Measurements from ENCODE around the gene HSPA1L.
"Not testable (repeated sequence)": the region's sequence is repeated elsewhere in the genome, so short reads cannot be mapped to it uniquely, and the experiment has no call there.

Gene HSPA1L

DNA sequence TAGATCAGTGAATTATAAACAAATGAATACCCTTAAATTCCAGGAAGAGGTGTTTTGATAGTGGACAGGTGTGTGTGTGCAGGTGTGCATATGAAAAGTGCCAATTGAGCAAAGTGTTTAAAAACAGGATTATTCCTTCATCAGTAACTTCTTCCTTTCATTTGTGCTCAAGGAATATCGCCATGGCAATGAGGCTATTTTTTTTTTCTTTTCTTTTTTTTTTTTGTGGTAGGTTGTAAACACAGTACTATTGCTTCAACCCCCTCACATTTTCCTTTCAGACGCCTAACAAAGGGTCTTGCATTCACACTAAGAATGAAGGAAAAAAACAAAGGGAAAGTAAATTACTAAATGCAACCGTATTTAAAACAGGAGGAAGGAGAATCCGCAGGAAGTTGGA is 10.5 kb upstream of the HSPA1L start:
- peak overlapping the region; percentile 96 for H3K27ac ChIP-seq
- TF ChIP-seq ZFX (IDR thresholded peaks at IDR 0.05): no peak
- TF ChIP-seq CTCF (conservative IDR thresholded peaks at IDR 0.05): no peak

DNA sequence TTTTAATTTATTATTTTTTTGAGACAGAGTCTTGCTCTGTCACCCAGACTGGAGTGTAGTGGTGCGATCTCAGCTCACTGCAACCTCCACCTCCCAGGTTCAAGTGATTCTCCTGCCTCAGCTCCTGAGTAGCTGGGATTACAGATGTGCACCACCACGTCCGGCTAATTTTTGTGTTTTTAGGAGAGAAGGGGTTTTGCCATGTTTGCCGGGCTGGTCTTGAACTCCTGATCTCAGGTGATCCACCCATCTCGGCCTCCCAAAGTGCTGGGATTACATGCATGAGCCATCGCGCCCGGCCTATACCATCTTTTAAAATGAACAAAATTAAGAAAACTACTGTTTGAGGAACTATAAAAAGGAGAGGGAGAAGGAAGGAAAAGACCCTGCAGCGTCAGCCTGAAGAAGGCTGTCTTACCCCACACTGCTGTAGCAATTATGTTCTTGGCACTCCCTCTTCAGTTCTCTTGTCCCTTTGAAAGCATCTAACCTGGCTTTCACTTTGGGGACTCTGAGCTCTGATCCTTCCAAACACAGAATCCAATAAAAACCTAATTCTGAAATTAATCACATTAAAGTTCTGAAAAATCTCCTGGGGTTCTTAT is 8.6 kb upstream of the HSPA1L start:
- peak overlapping the region; percentile 91 for H3K27ac ChIP-seq

DNA sequence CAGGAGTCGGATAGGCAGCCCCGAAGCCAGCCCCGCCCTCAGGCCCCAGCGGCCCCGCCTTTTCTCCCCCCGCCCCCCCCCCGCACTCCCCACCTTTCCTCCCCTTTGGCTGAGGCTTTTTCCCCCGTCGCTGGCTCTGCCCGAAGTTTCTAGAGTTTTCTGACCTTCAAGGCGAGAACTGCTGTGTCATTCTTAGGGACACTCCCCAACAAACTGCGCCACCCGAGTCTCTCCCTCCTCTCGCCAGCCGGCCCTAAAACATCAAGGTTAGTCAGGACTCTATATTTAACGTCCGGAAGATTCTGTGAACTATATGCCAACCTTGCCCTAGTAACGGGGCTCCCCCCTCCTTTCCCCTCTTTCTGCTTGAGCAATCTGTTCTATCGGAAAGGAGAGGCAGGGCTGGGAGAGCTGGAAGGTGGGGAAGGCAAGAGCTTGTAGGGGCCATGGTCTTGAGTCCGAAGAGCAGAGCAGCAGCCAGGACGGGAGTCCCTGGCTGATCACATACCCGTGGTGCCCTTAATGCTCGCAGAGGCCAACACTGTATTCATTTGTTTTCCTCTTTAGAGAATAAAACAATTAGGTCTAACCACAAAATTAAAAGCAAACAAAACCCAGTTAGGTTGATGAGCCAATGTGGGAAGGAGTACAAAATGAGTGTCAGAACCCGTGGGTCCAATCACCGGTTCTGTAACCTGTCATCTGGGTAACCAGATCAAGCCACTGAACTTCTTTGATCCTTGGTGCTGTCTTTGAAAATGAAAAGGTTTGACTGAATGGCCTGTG is 7.1 kb upstream of the HSPA1L start:
- TF ChIP-seq ZFX (IDR thresholded peaks at IDR 0.05): no peak
- TF ChIP-seq CTCF (conservative IDR thresholded peaks at IDR 0.05): no peak
- peak overlapping the region; percentile 92 for H3K27ac ChIP-seq

GRCh38 chr6:31821301-31822035 is 6.4 kb upstream of the HSPA1L start:
- TF ChIP-seq CTCF (conservative IDR thresholded peaks at IDR 0.05): no peak
- no peak for TF ChIP-seq ZFX (IDR thresholded peaks at IDR 0.05)
- H3K27ac ChIP-seq: peak overlapping the region; percentile 92

- not testable (repeated sequence) for H3K27ac ChIP-seq
These were observed 5.3 kb upstream of the HSPA1L start for GRCh38 chr6:31820399-31820798.

GRCh38 chr6:31819871-31820299 is 4.8 kb upstream of the HSPA1L start:
- H3K27ac ChIP-seq: no peak overlapping the region

DNA sequence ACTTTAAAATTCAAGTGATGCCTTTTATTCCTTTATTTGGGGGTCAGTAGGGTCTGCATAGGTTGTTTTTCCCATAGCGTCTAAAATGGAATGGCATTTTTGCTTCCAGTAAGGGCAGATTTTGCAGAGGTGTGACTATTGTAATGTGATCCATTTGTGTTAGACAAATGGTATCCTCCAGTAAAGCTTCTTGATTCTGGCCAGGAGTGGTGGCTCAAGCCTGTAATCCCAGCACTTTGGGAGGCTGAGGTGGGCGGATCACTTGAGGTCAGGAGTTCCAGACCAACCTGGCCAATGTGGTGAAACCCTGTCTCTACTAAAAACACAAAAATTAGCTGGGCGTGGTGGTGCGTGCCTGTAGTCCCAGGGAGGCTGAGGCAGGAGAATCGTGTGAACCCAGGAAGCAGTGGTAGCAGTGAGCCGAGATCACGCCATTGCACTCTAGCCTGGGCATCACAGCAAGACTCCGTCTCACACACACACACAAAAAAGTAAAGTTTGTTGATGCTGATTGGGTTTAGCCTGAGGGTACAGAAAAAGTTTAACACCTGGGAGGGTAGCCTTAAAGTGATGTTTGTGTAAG is 2.9 kb upstream of the HSPA1L start:
- H3K27ac ChIP-seq: not testable (repeated sequence)

More at GRCh38 chr6:31819871-31820299, 4.8 kb upstream of the HSPA1L start:
- TF ChIP-seq ZFX (IDR thresholded peaks at IDR 0.05) (no peak), CTCF (conservative IDR thresholded peaks at IDR 0.05) (no peak)

DNA sequence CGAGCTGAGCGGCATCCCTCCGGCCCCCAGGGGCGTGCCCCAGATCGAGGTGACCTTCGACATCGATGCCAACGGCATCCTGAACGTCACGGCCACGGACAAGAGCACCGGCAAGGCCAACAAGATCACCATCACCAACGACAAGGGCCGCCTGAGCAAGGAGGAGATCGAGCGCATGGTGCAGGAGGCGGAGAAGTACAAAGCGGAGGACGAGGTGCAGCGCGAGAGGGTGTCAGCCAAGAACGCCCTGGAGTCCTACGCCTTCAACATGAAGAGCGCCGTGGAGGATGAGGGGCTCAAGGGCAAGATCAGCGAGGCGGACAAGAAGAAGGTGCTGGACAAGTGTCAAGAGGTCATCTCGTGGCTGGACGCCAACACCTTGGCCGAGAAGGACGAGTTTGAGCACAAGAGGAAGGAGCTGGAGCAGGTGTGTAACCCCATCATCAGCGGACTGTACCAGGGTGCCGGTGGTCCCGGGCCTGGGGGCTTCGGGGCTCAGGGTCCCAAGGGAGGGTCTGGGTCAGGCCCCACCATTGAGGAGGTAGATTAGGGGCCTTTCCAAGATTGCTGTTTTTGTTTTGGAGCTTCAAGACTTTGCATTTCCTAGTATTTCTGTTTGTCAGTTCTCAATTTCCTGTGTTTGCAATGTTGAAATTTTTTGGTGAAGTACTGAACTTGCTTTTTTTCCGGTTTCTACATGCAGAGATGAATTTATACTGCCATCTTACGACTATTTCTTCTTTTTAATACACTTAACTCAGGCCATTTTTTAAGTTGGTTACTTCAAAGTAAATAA is 2.2 kb upstream of the HSPA1L start:
- not testable (repeated sequence) for H3K27ac ChIP-seq

DNA sequence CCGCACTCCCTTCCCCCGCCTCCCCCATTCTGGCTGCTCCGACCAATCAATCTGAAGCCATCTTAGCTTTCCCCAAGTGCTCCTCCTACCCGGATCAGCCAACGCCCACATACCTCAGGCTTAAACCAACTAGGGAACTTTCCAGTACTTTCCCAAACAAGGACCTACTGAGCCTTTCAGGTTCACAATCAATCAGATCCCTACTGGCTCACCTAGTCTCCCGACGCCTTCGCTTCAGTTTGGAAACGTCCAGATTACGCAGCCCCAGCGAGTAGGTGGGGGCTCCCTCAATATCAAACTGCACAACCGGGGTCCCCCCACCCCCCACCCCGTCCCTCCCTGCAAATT is 432 bp downstream of the HSPA1L start:
- H3K27ac ChIP-seq: no peak overlapping the region
- no peak for TF ChIP-seq ZFX (IDR thresholded peaks at IDR 0.05)
- no peak for TF ChIP-seq CTCF (conservative IDR thresholded peaks at IDR 0.05)
